HG03520 (cell line): ENCODE data around the gene ROGDI.
"Not testable (repeated sequence)": the region's sequence is repeated elsewhere in the genome, so short reads cannot be mapped to it uniquely, and the experiment has no call there.

ENCODE experiments used
- ATAC-seq: cut with Tn5 transposase; IDR thresholded peaks from one replicate; pipeline ENCODE4 v1.9.1; 2021; ENCODE audit warnings: mild to moderate bottlenecking, moderate library complexity; ENCODE audit not compliant: unreplicated experiment

Gene ROGDI

DNA sequence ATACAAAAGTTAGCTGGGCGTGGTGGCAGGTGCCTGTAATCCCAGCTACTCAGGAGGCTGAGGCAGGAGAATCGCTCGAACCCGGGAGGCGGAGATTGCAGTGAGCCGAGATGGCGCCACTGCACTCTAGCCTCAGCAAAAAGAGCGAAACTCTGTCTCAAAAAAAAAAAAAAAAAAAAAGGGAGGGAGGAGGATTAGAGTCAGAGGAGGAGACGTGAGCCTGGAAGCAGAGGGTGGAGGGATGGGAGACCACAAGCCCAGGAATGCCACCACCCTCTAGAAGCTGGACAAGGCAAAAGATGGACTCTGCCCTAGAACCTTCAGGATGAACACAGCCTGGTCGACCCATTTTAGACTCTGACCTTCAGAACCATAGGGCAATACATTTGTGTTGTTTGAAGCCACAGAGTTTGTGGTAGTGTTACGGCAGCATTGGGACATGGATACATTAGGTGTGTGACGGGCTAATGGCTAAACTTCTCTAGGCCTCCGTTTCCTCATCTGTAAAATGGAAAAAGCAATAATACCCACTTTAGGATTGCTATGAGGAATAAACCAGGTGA lies 9.4 kb downstream of the ROGDI start:
- ATAC-seq: no peak

GRCh38 chr16:4790871-4791270 lies 11.6 kb downstream of the ROGDI start:
- ATAC-seq: no peak

- ATAC-seq: no peak
These were observed 12.2 kb downstream of the ROGDI start for GRCh38 chr16:4790261-4790660.

DNA sequence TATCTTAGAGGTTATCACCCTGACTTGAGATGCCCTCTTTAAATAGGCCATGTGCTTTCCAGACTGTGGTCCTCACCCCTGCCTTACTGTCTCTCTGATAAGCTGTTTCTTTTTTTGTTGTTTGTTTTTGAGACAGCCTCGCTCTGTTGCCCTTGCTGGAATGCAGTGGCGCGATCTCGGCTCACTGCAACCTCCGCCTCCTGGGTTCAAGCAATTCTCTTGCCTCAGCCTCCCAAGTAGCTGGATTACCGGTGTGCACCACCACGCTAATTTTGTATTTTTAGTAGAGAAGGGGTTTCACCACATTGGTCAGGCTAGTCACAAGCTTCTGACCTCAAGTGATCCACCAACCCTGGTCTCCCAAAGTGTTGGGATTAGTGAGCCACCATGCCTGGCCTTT lies 13.5 kb downstream of the ROGDI start:
- ATAC-seq: no peak

GRCh38 chr16:4788489-4788889 lies 13.9 kb downstream of the ROGDI start:
- ATAC-seq: no peak

DNA sequence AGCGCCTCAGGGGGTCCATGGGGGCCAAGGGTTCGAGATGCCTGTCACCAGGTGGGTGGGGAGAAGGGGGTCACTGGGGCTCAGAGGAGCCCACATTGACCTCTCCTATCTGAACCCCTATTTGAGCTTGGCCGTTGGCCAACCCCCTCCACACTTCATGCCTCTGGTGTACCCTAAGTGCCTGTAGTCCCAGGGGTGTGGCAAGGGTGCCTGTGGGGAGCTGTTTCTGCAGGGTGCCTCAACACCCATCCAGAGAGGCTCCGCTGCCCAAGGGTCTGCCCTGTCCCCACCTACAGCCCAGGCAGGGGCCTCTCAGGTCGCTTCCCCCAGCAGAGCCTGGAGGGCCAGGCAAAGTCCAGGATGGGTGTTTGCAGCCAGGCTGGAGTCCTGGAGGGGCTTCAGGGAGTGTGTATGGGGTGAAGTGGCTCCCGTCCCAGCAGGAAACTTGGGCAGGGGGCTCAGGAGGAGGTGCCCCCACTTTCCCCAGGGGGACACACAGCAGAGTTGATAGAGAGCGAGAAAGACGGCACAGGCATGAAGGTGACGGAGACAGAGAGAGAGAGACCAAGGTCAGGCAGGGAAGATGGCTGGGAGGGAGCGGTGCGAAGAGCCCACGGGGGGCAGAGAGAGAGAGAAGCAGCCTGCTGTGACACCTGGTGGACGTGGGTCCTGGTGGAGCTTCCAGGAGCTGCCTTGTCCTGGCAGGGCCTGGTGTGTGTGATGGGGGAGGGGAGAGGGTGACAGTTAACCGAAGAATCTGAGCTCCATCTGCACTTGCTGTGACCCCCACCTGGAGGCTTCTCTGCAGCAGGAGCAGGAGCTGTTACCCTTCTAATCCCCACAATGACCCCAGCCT lies 14.6 kb downstream of the ROGDI start, which contains the start of gene SEPTIN12:
SEPTIN12 (minus strand) TSS at position 719 of the 856 bp plus-strand sequence; CDS start at position 19, 700 bp downstream.
- ATAC-seq: no peak

DNA sequence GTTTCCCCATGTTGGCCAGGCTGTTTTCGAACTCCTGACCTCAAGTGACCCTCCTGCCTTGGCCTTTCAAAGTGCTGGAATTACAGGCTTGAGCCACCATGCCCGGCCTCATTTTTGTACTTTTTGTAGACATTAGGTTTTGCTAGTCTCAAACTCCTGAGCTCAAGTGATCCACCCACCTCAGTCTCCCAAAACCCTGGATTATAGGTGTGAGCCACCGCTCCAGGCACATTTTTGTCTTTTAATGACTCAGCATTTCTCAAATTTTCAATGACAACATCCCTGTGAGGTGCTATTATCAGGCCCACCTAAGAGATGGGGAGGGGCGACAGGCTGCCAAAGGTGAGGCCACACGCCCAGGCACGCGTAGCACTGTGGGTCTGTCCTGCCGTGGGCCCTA lies 15.4 kb downstream of the ROGDI start:
- no peak for ATAC-seq

DNA sequence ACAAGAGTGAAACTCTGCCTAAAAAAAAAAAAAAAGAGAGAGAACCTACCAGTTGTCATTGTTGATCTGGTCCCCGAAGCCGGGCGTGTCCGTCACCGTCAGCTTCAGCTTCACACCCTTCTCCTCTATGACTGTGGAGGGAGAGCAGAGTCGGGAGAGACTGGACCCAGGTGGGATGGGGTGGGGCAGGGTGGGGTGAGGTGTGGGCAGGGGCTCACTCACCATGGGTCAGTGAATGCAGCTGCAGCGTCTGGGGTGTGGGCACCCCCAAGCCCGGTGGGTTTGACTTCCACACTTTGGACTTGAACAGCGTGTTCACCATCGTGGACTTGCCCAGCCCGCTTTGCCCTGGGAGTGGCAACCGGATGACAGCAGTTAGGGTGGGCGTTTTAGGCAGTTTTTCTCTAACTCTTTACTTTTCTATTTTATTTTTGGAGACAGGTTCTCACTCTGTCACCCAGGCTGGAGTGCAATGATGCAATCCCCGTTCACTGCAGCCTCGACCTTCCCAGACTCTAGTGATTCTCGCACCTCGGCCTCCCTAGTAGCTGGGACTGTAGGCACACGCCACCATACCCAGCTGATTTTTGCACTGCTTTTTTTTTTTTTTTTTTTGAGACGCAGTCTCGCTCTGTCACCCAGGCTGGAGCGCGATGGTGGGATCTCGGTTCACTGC lies 16.5 kb downstream of the ROGDI start:
- no peak for ATAC-seq

GRCh38 chr16:4784444-4784987 lies 17.9 kb downstream of the ROGDI start:
- not testable (repeated sequence) for ATAC-seq

DNA sequence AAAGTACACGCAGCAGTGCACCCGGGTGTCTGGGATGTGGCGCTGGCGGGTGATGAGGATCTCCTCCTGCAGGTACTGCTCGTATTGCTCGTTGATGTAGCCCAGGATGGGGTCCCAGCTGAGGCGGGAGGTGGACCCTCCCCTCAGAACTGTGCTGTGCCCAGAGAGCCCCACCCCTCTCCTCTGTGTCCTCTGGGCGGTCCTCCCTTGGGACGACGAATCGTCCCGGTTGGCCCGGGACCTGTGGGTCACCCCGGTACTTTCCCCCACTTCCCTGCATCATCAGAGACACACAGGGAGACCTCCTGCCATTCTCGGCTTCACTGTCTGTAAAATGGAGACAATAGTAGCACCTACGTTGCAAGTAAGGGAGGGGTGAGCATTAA lies 18.5 kb downstream of the ROGDI start:
- ATAC-seq: no peak

DNA sequence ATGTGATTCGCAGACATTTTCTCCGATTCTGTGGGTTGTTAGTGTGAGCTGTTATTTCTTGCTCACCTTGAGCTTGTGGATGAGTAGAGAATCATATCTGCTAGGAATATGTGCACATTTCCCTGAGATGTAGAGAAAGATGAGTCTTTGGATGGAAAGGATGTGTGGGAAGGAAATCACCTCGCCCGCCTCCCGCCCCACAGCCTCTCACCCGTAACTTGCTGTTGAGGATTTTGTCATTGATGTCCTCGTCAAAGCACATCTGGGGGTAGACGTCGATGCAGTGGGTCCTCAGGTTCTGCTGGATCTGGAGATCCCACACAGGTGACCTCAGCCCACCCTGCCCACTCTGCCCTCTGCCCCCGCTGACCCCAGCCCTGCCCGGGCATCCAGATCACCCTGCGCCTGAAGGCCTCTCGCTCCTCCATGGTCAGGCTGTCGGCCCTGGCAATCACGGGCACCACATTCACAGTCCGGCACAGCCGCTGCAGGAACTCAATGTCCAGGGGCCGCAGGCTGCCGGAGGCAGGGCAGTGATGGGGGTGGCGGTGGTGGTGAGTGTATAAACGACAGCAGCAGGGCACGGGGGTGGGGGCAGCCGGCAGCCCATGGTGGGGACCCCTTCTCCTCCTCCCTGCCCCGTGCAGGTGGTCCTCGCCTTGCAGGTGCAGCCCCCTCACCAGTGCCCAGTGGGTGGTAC lies 19.0 kb downstream of the ROGDI start:
- no peak for ATAC-seq

GRCh38 chr16:4780235-4780634 lies 22.2 kb downstream of the ROGDI start:
- no peak for ATAC-seq

- ATAC-seq: no peak
These were observed 24.4 kb downstream of the ROGDI start for GRCh38 chr16:4778050-4778392.

GRCh38 chr16:4777339-4778049 lies 24.9 kb downstream of the ROGDI start:
- ATAC-seq: no peak

DNA sequence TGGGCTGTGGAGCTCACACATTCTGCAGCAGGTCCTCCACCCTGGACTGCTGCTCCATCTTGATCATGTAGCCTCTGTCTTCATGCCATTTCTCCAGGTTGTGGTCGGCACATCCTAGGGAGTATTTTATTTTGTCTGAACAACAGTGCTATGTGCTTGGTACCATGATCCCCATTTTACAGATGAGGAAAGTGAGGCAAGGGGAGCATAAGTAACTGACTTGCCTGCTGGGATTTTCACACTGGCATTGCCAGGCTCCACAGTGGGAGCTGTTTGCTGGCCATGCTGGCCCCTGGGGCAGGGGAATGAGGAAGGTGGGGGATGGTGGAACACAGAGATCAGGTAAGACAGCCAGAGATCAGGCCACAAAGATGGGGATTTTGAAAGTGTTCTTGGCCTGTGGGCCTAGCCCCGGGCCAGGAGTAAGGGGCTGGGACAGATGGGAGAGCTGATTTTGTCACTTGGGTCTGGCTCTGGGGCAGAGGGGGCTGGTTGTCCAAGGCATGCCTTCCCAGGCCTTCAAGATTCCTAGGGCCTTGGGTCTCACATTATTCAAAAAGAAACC lies 26.2 kb downstream of the ROGDI start:
- no peak for ATAC-seq

DNA sequence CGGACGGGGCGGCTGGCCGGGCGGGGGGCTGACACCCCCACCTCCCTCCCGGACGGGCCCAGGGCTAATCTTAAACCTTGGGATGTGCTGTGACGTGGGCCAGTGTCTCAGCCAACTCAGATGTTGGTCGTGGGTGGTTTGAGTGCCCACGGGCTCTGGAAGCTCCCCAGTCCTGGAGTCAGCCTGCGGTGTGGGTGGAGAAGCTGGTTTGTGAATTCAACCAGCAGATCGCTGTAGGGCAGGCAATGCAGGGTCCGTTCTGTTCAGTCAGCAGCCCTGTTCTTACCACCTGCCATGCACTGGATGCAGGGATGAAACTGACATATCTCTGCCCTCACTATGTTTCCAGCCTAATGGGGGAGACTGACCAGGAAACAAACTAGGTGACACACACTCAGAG lies 27.4 kb downstream of the ROGDI start:
- no peak for ATAC-seq

- ATAC-seq: no peak
These were observed 30.1 kb downstream of the ROGDI start for GRCh38 chr16:4772351-4772750.

- no peak for ATAC-seq
These were observed 30.8 kb downstream of the ROGDI start for GRCh38 chr16:4771646-4772045.

- ATAC-seq: no peak
These were observed 33.2 kb downstream of the ROGDI start for GRCh38 chr16:4769306-4769638.

- ATAC-seq: peak; percentile 42
These were observed 33.7 kb downstream of the ROGDI start for GRCh38 chr16:4768549-4769305.
